Frontal cortex (tissue), 4 donors: ENCODE data around the gene PBX1. TPM values are rescaled to one million over a fixed set of nuclear protein-coding genes. Genes with fewer than 3 reads are reported as not detected.
"Not testable (repeated sequence)": the region's sequence is repeated elsewhere in the genome, so short reads cannot be mapped to it uniquely, and the experiment has no call there.

Experiments used
- DNase-seq, 2 donors: peaks; one replicate each; pipeline ENCODE4 v3.0.0; 2012; ENCODE audit warnings: low spot score in 2 of 2
- FAIRE-seq: peaks from 2 replicates; lab custom pipeline; 2012; peaks lifted over from hg19 to GRCh38; lab: Jason Lieb, UNC
- total RNA-seq: library from RNA; depleted of rRNA; stranded (reverse); fragments of >200 nt; gene quantifications from one replicate; pipeline ENCODE4 v1.2.3, GENCODE V29; 2014
- donor health status: control.
- donor health status: control.
- donor health status: control.

Gene PBX1
- total RNA-seq, 1 donor from 2014 or later, result 197 TPM

- FAIRE-seq (no peak), DNase-seq (no peak)
These were observed 77.1 kb downstream of the PBX1 start for GRCh38 chr1:164635803-164636731.

- no peak for FAIRE-seq
- no peak for DNase-seq
These were observed 77.8 kb downstream of the PBX1 start for GRCh38 chr1:164636757-164637156.

DNA sequence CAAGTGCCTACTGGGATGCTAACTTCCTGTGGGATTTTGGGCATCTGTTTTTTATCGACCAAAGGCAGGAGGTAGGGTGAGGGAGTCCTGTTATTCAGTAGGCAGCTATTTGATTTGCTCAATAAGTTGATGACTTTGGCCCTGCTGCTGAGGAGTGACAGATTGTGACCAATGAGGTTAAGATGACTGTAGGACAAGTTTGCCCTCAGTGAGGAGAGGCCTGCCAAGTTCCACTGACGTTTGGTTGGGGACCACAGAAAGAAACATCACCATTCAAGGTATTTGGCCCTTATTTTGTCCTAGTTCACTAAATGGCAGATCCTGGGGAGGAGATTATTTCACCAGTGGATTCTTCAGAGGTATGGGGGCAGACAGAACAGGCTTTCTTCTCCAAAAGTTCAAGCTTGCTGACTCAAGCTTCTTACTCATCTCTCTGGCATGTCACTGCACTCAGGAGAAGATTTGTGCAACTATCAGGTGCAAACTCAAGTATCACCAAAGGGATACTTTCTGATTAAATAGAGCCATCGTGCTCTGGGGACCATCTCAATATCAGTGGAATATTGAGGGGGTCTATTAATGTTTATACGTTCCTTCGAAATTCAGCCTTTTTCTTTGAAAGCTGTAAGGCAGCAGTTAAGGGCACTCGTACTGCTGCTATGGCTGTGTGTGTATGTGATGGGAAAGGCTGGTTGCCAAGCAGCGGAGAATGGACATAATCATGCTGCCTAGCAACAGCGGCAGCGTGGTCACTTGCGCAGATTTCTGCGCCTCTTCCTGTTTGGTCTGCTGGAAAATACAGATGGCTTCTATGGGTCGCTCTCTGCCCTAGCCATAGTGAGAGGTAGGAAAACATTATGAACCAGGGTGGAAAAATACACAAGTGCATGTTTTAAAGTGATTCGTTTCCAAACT is 78.7 kb downstream of the PBX1 start:
- DNase-seq (no peak), FAIRE-seq (no peak)

DNA sequence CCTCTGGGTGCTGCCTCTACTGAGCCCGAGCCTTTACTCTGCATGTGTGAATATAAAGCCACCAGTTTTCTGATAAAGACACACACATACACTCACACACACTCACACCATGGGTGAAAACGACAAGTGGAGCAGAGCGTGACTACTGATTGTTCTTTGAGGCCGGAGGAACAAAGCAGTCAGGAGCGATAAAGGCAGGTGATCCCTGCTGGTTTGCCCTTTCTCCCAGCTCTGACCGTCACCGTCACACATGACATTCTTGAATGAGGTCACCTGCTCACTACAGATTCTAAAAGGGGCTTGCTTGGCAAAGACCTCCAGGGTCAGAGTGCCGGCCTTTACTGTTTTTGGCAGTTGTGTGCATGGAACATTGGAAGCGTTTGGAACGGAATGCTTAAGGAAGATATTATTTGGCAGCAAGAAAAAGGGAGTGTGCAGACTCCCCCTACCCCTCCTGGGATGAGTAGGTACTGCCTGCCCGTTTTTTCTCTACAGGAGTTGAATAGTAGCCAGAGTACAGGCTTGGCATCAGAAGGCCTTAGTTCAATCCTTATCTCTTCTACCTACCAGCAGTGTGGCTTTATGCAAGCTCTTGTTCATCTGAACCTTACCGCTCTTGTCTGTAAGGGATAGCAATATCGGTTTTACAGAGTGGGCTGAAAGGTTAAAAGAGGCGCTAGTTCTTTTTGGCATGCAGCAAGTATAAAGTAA is 79.7 kb downstream of the PBX1 start:
- DNase-seq (no peak), FAIRE-seq (no peak)

GRCh38 chr1:164640686-164641352 is 81.8 kb downstream of the PBX1 start:
- no peak for DNase-seq
- FAIRE-seq, result no peak

- DNase-seq (no peak), FAIRE-seq (no peak)
These were observed 82.4 kb downstream of the PBX1 start for GRCh38 chr1:164641353-164641730.

GRCh38 chr1:164643018-164643417 is 84.0 kb downstream of the PBX1 start:
- FAIRE-seq, result no peak
- DNase-seq, result no peak

- no peak for FAIRE-seq
- no peak for DNase-seq
These were observed 85.3 kb downstream of the PBX1 start for GRCh38 chr1:164644268-164644667.

GRCh38 chr1:164644774-164645644 is 86.0 kb downstream of the PBX1 start:
- FAIRE-seq (no peak), DNase-seq (peak in 1 of 2 donors; percentile 24)

GRCh38 chr1:164645921-164646320 is 86.9 kb downstream of the PBX1 start:
- no peak for DNase-seq
- no peak for FAIRE-seq

- DNase-seq (no peak), FAIRE-seq (no peak)
These were observed 88.2 kb downstream of the PBX1 start for GRCh38 chr1:164647211-164647610.

- FAIRE-seq (no peak), DNase-seq (no peak)
These were observed 89.7 kb downstream of the PBX1 start for GRCh38 chr1:164648636-164649035.

GRCh38 chr1:164649146-164649545 is 90.2 kb downstream of the PBX1 start:
- DNase-seq (no peak), FAIRE-seq (no peak)

- DNase-seq, result no peak
These were observed 91.5 kb downstream of the PBX1 start for GRCh38 chr1:164650531-164650930.

GRCh38 chr1:164651351-164651951 is 92.5 kb downstream of the PBX1 start:
- DNase-seq (no peak), FAIRE-seq (no peak)

More at GRCh38 chr1:164650531-164650930, 91.5 kb downstream of the PBX1 start:
- no peak for FAIRE-seq

DNA sequence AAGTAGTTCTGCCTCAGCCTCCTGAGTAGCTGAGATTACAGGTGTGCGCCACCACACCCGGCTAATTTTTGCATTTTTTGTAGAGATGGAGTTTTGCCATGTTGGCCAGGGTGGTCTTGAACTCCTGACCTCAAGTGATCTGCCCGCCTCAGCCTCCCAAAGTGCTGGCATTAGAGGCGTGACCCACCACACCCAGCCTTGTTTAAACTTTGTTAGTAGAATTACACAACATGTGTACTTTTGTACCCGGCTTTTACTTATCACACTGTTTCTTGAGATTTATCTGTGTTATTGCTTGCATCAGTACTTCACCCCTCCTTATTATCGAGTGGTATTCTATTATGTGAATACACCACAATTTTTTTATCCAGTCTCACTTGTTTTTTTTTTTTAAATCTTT is 94.0 kb downstream of the PBX1 start:
- not testable (repeated sequence) for FAIRE-seq, DNase-seq

DNA sequence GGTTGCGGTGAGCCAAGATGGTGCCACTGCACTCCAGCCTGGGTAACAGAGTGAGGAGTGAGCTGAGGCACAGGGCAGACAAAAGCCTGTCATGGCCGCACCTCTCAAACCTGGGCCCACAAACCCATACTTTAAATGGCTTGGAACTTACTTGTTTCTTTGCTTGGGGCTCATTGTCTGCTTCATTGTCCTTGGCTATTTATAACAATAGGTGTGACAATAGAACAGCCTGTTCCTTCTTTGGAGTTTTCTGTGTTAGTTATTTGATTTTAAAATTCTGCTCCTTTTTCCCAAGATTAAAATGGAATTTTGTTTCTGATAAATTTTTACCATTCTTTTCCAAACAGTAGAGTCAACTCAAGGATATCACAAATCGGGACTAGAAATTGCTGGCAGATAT is 94.7 kb downstream of the PBX1 start:
- DNase-seq, result no peak
- no peak for FAIRE-seq

- FAIRE-seq, result no peak
- DNase-seq, result no peak
These were observed 95.2 kb downstream of the PBX1 start for GRCh38 chr1:164654200-164654599.
